ENCODE results near the gene NOL9. TPM values are rescaled to one million over a fixed set of nuclear protein-coding genes. Genes with fewer than 3 reads are reported as not detected.

The NOL9 gene
- polyA plus RNA-seq, 1 of the 3 experiments (the other 2 are of a cell fraction): 7.1 TPM

DNA sequence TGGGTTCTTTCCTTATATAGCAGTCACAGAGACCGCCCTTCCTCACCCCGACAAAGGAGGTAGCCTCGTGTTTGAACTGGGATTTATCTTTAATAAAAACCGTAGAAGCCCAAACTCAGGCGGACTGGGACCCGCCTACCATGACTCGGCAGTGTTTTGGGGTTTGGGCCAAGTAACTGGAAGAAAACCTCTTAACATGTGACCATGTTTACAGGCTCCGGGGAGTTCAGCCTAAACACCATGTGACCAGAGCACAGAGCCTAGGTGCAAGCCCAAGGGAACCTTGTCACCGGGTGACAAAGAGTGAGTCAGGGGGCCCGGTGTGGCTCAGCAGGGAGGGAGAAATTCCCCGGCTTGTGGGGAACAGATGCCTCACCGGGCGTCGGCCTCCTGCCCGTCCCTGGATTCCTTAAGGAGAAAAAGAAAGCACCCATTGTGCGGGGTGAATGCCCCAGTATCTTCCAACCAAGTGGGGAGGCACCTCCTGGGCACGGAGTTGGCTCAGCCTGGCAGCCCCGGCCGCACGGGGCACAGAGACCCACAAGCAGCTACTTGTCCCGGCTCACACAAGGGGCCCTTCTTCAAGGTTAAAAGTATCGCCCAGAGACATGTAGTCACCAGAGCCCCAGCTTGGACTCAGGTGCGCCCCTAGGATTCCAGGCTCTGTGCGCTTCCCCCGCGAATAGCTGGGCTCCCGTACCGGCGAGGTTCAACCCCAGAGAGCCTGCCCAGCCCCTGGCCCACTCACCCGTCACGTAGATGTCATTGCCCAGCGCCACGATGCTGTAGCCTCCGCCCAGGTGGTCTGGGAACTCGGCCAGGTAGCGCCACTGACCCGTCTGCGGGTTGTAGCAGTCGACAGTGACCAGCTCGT, 47.0 kb upstream of the NOL9 start:
- WGBS (ENCODE audit: low lambda C conversion rate): 9% methylated on average over 14 of the region's 40 CpGs
- POLR2A ChIA-PET: interaction anchor here (1.2 to 1.5 kb wide), 2 partner anchors 22 to 47 kb away, joined by 4 to 6 read pairs; partner anchors contain the start of genes NOL9, TAS1R1 and ZBTB48
- TF ChIP-seq CHD2 (IDR thresholded peaks at IDR 0.05; ENCODE audit: low read length, partially characterized antibody): no peak
- TF ChIP-seq NFIC (IDR thresholded peaks at IDR 0.05; ENCODE audit: borderline replicate concordance): 0 out of 2 replicates have a peak, but pooled peaks have one; percentile 28
- TF ChIP-seq, protein P1, sequence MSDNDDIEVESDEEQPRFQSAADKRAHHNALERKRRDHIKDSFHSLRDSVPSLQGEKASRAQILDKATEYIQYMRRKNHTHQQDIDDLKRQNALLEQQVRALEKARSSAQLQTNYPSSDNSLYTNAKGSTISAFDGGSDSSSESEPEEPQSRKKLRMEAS (IDR thresholded peaks at IDR 0.05; ENCODE audit: low read depth): peak; percentile 90
- no peak for TF ChIP-seq RFX5 (IDR thresholded peaks at IDR 0.05; ENCODE audit: low read length)
- TF ChIP-seq RAD21 (IDR thresholded peaks at IDR 0.05; ENCODE audit: low read length): no peak
- TF ChIP-seq, protein P2, sequence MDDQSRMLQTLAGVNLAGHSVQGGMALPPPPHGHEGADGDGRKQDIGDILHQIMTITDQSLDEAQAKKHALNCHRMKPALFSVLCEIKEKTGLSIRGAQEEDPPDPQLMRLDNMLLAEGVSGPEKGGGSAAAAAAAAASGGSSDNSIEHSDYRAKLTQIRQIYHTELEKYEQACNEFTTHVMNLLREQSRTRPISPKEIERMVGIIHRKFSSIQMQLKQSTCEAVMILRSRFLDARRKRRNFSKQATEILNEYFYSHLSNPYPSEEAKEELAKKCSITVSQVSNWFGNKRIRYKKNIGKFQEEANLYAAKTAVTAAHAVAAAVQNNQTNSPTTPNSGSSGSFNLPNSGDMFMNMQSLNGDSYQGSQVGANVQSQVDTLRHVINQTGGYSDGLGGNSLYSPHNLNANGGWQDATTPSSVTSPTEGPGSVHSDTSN (IDR thresholded peaks at IDR 0.05): no peak
- TF ChIP-seq, protein P3, sequence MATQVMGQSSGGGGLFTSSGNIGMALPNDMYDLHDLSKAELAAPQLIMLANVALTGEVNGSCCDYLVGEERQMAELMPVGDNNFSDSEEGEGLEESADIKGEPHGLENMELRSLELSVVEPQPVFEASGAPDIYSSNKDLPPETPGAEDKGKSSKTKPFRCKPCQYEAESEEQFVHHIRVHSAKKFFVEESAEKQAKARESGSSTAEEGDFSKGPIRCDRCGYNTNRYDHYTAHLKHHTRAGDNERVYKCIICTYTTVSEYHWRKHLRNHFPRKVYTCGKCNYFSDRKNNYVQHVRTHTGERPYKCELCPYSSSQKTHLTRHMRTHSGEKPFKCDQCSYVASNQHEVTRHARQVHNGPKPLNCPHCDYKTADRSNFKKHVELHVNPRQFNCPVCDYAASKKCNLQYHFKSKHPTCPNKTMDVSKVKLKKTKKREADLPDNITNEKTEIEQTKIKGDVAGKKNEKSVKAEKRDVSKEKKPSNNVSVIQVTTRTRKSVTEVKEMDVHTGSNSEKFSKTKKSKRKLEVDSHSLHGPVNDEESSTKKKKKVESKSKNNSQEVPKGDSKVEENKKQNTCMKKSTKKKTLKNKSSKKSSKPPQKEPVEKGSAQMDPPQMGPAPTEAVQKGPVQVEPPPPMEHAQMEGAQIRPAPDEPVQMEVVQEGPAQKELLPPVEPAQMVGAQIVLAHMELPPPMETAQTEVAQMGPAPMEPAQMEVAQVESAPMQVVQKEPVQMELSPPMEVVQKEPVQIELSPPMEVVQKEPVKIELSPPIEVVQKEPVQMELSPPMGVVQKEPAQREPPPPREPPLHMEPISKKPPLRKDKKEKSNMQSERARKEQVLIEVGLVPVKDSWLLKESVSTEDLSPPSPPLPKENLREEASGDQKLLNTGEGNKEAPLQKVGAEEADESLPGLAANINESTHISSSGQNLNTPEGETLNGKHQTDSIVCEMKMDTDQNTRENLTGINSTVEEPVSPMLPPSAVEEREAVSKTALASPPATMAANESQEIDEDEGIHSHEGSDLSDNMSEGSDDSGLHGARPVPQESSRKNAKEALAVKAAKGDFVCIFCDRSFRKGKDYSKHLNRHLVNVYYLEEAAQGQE (IDR thresholded peaks at IDR 0.05; ENCODE audit: low read depth, low read length): no peak
- TF ChIP-seq, protein P4, sequence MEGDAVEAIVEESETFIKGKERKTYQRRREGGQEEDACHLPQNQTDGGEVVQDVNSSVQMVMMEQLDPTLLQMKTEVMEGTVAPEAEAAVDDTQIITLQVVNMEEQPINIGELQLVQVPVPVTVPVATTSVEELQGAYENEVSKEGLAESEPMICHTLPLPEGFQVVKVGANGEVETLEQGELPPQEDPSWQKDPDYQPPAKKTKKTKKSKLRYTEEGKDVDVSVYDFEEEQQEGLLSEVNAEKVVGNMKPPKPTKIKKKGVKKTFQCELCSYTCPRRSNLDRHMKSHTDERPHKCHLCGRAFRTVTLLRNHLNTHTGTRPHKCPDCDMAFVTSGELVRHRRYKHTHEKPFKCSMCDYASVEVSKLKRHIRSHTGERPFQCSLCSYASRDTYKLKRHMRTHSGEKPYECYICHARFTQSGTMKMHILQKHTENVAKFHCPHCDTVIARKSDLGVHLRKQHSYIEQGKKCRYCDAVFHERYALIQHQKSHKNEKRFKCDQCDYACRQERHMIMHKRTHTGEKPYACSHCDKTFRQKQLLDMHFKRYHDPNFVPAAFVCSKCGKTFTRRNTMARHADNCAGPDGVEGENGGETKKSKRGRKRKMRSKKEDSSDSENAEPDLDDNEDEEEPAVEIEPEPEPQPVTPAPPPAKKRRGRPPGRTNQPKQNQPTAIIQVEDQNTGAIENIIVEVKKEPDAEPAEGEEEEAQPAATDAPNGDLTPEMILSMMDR (IDR thresholded peaks at IDR 0.05): no peak
- no peak; the same call in 1 of the 2 replicates for TF ChIP-seq RXRA (IDR thresholded peaks at IDR 0.05; ENCODE audit: borderline replicate concordance, low read depth)
- peak; percentile 31; the same call in 1 of the 2 replicates for TF ChIP-seq TCF12 (IDR thresholded peaks at IDR 0.05)
- no peak for TF ChIP-seq YY1 (IDR thresholded peaks at IDR 0.05; ENCODE audit: low read depth)
- TF ChIP-seq, protein P5, sequence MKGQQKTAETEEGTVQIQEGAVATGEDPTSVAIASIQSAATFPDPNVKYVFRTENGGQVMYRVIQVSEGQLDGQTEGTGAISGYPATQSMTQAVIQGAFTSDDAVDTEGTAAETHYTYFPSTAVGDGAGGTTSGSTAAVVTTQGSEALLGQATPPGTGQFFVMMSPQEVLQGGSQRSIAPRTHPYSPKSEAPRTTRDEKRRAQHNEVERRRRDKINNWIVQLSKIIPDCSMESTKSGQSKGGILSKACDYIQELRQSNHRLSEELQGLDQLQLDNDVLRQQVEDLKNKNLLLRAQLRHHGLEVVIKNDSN (IDR thresholded peaks at IDR 0.05; ENCODE audit: borderline replicate concordance, low read depth): peak; percentile 82
- no peak; the same call in 1 of the 2 replicates for TF ChIP-seq MXI1 (IDR thresholded peaks at IDR 0.05; ENCODE audit: low read depth, low read length)
- no peak for TF ChIP-seq FOXM1 (IDR thresholded peaks at IDR 0.05; ENCODE audit: low read depth)
- TF ChIP-seq EP300 (IDR thresholded peaks at IDR 0.05; ENCODE audit: borderline replicate concordance in 1 of 2, low read depth in 1 of 2, low read length in 1 of 2): peak in 1 of 2 experiments; percentile 12; a peak in 1 of 4 replicates
- no peak for TF ChIP-seq MEF2A (IDR thresholded peaks at IDR 0.05; ENCODE audit: borderline replicate concordance, low read depth)
- no peak for TF ChIP-seq RCOR1 (IDR thresholded peaks at IDR 0.05; ENCODE audit: low read length)
- TF ChIP-seq, protein P6, sequence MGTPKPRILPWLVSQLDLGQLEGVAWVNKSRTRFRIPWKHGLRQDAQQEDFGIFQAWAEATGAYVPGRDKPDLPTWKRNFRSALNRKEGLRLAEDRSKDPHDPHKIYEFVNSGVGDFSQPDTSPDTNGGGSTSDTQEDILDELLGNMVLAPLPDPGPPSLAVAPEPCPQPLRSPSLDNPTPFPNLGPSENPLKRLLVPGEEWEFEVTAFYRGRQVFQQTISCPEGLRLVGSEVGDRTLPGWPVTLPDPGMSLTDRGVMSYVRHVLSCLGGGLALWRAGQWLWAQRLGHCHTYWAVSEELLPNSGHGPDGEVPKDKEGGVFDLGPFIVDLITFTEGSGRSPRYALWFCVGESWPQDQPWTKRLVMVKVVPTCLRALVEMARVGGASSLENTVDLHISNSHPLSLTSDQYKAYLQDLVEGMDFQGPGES (IDR thresholded peaks at IDR 0.05; ENCODE audit: low read depth, low read length): no peak
- TF ChIP-seq FOSL2 (IDR thresholded peaks at IDR 0.05; ENCODE audit: borderline replicate concordance, low read depth): peak; percentile 64; the same call in 1 of the 2 replicates
- TF ChIP-seq SMC3 (IDR thresholded peaks at IDR 0.05; ENCODE audit: low read depth, low read length): no peak
- TF ChIP-seq JUND (IDR thresholded peaks at IDR 0.05): no peak
- peak; percentile 82; the same call in 1 of the 2 replicates for TF ChIP-seq SIN3A (IDR thresholded peaks at IDR 0.05; ENCODE audit: borderline replicate concordance, low read depth, low read length)
- TF ChIP-seq GATA2 (CRISPR knock-in tag; IDR thresholded peaks at IDR 0.05): no peak

More for the DNA sequence above, 47.0 kb upstream of the NOL9 start:
- peak overlapping the region; percentile 29 for H2AFZ ChIP-seq (ENCODE audit: low read depth)
- peaks cover 54% of the 10 kb centered on the region for H3K79me2 ChIP-seq (ENCODE audit: insufficient read depth)
- peak; percentile 63 for DNase-seq
- peak overlapping the region; percentile 73 to 76 for H3K4me3 ChIP-seq (ENCODE audit: low read depth in 2 of 2, low read length in 1 of 2)
- no peaks in the 10 kb centered on the region for H3K27me3 ChIP-seq (ENCODE audit: insufficient read depth)
- peak overlapping the region; percentile 13 to 70; a peak in 3 of 4 replicates for H3K27ac ChIP-seq (ENCODE audit: low read depth in 2 of 2, low read length in 1 of 2)
- H3K9ac ChIP-seq: peak overlapping the region; percentile 80
- H3F3A ChIP-seq (replicated peaks; ENCODE audit: insufficient read depth): peaks cover 14% of the 10 kb centered on the region
- peaks cover 10 to 26% of the 10 kb centered on the region in 2 experiments; a peak in 2 of 4 replicates for H3K4me1 ChIP-seq (ENCODE audit: control insufficient read depth in 1 of 2, insufficient read depth in 2 of 2, low read depth in 1 of 2, low read length in 1 of 2)
- H3K9me2 ChIP-seq: no peaks in the 10 kb centered on the region
- H4K20me1 ChIP-seq (ENCODE audit: insufficient read depth): peaks cover 21% of the 10 kb centered on the region; the same call in 1 of the 2 replicates
- H3K36me3 ChIP-seq (replicated peaks in 1 of 2; ENCODE audit: control insufficient read depth in 1 of 2, insufficient read depth in 2 of 2, low read length in 1 of 2): peaks cover 1 to 19% of the 10 kb centered on the region in 2 experiments
- peak overlapping the region; percentile 97 for H3K4me2 ChIP-seq
- H3K9me3 ChIP-seq: no peaks in the 10 kb centered on the region
- CTCF ChIA-PET: interaction anchor here (0.6 to 4.0 kb wide), 11 partner anchors 16 to 355 kb away, joined by 3 to 19 read pairs (median 3); partner anchors contain the start of genes NOL9 and TAS1R1
